PC-9 (cell line): ENCODE measurements around the gene MBD4. TPM values are rescaled to one million over a fixed set of nuclear protein-coding genes. Genes with fewer than 3 reads are reported as not detected.

Experiments used
- BruUV-seq: library from RNA; stranded (reverse); fragments of 400-500 nt; replicated peaks from 2 replicates; lab custom pipeline; 2021; lab: Mats Ljungman, UMichigan
- CTCF ChIA-PET: fragments of 300-600 bp; sonication (Branson Sonifier 250); formaldehyde crosslinking; loops from one replicate; lab custom pipeline; 2022; ENCODE audit warnings: antibody characterized with exemption; lab: Charles Lee
- POLR2A ChIA-PET: fragments of 300-600 bp; sonication (Branson Sonifier 250); formaldehyde crosslinking; loops from one replicate; lab custom pipeline; 2022; ENCODE audit warnings: antibody characterized with exemption; ENCODE audit not compliant: unreplicated experiment; lab: Charles Lee
- DNase-seq, 2 experiments: peaks; one replicate each; pipeline versions ENCODE4 v3.0.0 to v3.0.0-alpha.2; 2015 to 2022; ENCODE audit warnings: mixed read lengths in 1 of 2
- H2AFZ ChIP-seq: fragments of 200-600 bp; sonication (generic); 2 replicates; pipeline ENCODE4 v1.8.1; 2017; ENCODE audit warnings: antibody characterized with exemption
- H3F3A ChIP-seq: fragments of 200-600 bp; sonication (generic); 2 replicates; pipeline ENCODE4 v1.8.1; 2017; ENCODE audit warnings: antibody characterized with exemption, mild to moderate bottlenecking, low read depth; ENCODE audit not compliant: insufficient read depth
- H3K27ac ChIP-seq: fragments of 200-600 bp; sonication (generic); 2 replicates; pipeline ENCODE4 v1.6.1; 2016; ENCODE audit warnings: mixed run types
- H3K27me3 ChIP-seq: fragments of 200-600 bp; sonication (generic); 2 replicates; pipeline ENCODE4 v1.6.1; 2016; ENCODE audit warnings: low read depth, mixed run types; ENCODE audit not compliant: insufficient read depth
- H3K36me3 ChIP-seq: fragments of 200-600 bp; sonication (generic); 2 replicates; pipeline ENCODE4 v1.6.1; 2016; ENCODE audit warnings: low read depth, mixed run types
- H3K4me1 ChIP-seq: fragments of 200-600 bp; sonication (generic); replicated peaks from 2 replicates; pipeline ENCODE4 v1.6.1; 2016; ENCODE audit warnings: mixed run types; ENCODE audit not compliant: insufficient read depth
- H3K4me2 ChIP-seq: fragments of 200-600 bp; sonication (generic); 2 replicates; pipeline ENCODE4 v1.6.1; 2017; ENCODE audit warnings: mixed run types
- H3K4me3 ChIP-seq: fragments of 200-600 bp; sonication (generic); 2 replicates; pipeline ENCODE4 v1.6.1; 2016; ENCODE audit warnings: mixed run types
- H3K79me2 ChIP-seq: fragments of 200-600 bp; sonication (generic); 2 replicates; pipeline ENCODE4 v1.6.1; 2017; ENCODE audit warnings: low read depth, mixed run types
- H3K9me2 ChIP-seq: fragments of 200-600 bp; sonication (generic); 2 replicates; pipeline ENCODE4 v1.8.1; 2017; ENCODE audit warnings: mild to moderate bottlenecking; ENCODE audit not compliant: insufficient read depth
- H3K9me3 ChIP-seq: fragments of 200-600 bp; sonication (generic); 2 replicates; pipeline ENCODE4 v1.8.1; 2016; ENCODE audit warnings: low read depth; ENCODE audit not compliant: insufficient read depth
- H4K20me1 ChIP-seq: fragments of 200-600 bp; sonication (generic); 2 replicates; pipeline ENCODE4 v1.8.1; 2017; ENCODE audit not compliant: insufficient read depth
- CTCF ChIP-seq: fragments of 200-600 bp; sonication (generic); conservative IDR thresholded peaks from 2 replicates; pipeline ENCODE4 v1.6.1; 2017; ENCODE audit warnings: mixed run types, antibody characterized with exemption, mild to moderate bottlenecking, moderate library complexity
- EZH2 ChIP-seq: fragments of 200-600 bp; sonication (generic); IDR thresholded peaks from 2 replicates; pipeline ENCODE4 v1.8.0; 2017; ENCODE audit warnings: antibody characterized with exemption, low read depth
- intact Hi-C: fragments of 100-400 bp; cut with micrococcal nuclease; formaldehyde crosslinking; loops from one replicate; pipeline ENCODE4 v1.10.0; 2022; ENCODE audit not compliant: unreplicated experiment
- total RNA-seq: library from RNA; stranded (reverse); gene quantifications from 2 replicates; pipeline ENCODE4 v1.2.3, GENCODE V29; 2021

The MBD4 gene
- total RNA-seq, 1 experiment from 2014 or later, result 48.6 TPM

DNA sequence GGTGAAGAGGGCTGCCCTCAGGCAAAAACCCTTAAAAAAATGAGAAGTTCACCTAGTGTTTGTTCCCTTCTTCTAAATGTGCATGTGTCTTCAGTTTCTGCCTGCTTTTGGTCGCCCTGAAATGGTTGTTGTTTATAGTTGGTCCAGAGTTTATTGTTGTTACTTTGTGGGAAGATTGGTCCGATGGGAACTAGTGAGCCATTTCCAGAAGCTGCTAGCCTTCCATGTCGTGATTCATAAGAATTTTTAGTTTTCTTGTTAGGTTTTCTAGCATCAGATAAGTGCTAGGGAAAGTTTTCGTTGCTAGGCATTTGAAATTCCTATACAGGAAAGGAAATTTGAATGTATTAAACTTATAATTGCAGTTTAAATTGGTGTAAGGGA, 34.0 kb upstream of the MBD4 start:
- BruUV-seq, result no TSS peak
- POLR2A ChIA-PET, result interaction anchor here (0.6 kb wide), 1 partner anchor 273 kb away, joined by 7 read pairs; no protein-coding TSS in a partner anchor

DNA sequence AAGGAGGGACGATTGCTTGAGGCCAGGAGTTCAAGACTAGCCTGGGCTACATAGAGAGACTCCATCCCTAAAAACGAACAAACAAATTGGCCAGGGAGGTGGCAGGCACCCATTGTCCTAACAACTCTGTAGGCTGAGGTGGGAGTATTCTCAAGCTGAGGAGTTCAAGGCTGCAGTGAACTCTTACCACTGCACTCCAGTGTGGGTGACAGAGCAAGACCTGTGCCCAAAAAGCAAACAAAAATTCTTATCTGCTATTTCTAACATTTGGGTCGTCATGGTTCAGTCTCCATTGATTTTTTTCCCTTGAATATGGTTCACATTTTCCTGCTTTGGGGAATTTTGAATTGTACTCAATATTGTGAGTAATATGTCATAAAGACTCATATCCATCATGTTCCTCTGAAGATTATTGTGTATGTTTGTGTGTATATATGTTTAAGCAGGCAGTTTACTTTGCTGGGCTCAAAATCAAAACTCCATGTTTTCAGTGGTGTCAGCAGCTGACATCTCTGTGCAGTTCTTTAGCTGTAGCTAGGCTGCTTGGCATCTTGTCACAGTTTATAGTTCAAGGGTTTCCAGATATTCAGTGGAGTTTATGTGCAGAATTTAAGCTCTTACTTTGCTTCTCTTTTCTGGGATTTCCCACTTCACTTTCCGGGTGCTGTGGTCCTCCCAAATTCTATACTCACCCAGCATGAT, 33.5 kb upstream of the MBD4 start:
- POLR2A ChIA-PET, result interaction anchor here (0.6 kb wide), 1 partner anchor 274 kb away, joined by 7 read pairs; no protein-coding TSS in a partner anchor
- H2AFZ ChIP-seq, result no peak overlapping the region
- no TSS peak for BruUV-seq
- H3K79me2 ChIP-seq, result no peaks in the 10 kb centered on the region
- no peak for DNase-seq
- H4K20me1 ChIP-seq, result no peaks in the 10 kb centered on the region
- no peaks in the 10 kb centered on the region for H3K9me3 ChIP-seq
- intact Hi-C loops, result no loop called here
- H3K4me1 ChIP-seq, result no peaks in the 10 kb centered on the region; the same call in 1 of the 2 replicates
- H3K27me3 ChIP-seq, result no peaks in the 10 kb centered on the region
- H3K9me2 ChIP-seq, result no peaks in the 10 kb centered on the region
- CTCF ChIA-PET, result no interaction called here
- 0 out of 2 replicates have a peak, but pooled peaks cover 6% of the 10 kb centered on the region for H3F3A ChIP-seq
- H3K27ac ChIP-seq, result no peak overlapping the region
- H3K36me3 ChIP-seq, result no peaks in the 10 kb centered on the region
- H3K4me3 ChIP-seq, result no peak overlapping the region
- TF ChIP-seq CTCF, result no peak
- TF ChIP-seq EZH2, result no peak
- H3K4me2 ChIP-seq, result no peak overlapping the region

More for the DNA sequence above, 34.0 kb upstream of the MBD4 start:
- Histone ChIP-seq H2AFZ (no peak overlapping the region), H3K36me3 (no peaks in the 10 kb centered on the region), H3K9me2 (no peaks in the 10 kb centered on the region), H3K27me3 (no peaks in the 10 kb centered on the region), H3K4me2 (no peak overlapping the region), H3K4me3 (no peak overlapping the region), H3F3A (0 out of 2 replicates have a peak, but pooled peaks cover 5% of the 10 kb centered on the region), H3K9me3 (no peaks in the 10 kb centered on the region), H3K4me1 (no peaks in the 10 kb centered on the region; the same call in 1 of the 2 replicates), H4K20me1 (no peaks in the 10 kb centered on the region), H3K79me2 (no peaks in the 10 kb centered on the region), H3K27ac (no peak overlapping the region)
- no peak for DNase-seq
- CTCF ChIA-PET, result no interaction called here
- TF ChIP-seq EZH2 (no peak), CTCF (no peak)
- intact Hi-C loops, result no loop called here

DNA sequence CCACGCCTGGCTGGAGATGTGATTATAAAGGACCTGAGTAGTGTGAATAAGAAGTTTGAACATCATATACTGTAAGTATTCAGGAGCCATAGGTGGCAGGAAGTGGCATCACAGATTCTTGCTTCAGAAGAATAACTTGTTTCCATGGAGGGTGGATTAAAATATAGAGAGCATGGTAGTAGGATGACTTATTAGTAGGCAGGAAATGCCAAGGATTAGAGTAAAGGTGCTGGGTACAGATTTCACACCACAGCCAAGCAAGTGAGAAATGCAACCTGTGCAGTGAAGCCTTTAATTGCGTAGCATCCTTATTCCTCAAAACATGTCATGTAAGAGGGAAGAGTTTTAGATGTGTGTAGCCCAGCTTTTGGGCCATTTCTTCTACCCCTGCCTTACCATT, 31.1 kb upstream of the MBD4 start:
- H3F3A ChIP-seq, result 0 out of 2 replicates have a peak, but pooled peaks cover 6% of the 10 kb centered on the region
- BruUV-seq, result no TSS peak
- no peaks in the 10 kb centered on the region for H3K79me2 ChIP-seq

More for the DNA sequence above, 31.1 kb upstream of the MBD4 start:
- Histone ChIP-seq H3K27ac (no peak overlapping the region), H3K4me3 (no peak overlapping the region), H3K27me3 (no peaks in the 10 kb centered on the region), H3K9me2 (no peaks in the 10 kb centered on the region), H3K36me3 (0 out of 2 replicates have a peak, but pooled peaks cover 4% of the 10 kb centered on the region), H4K20me1 (no peaks in the 10 kb centered on the region), H3K4me2 (no peak overlapping the region), H3K4me1 (no peaks in the 10 kb centered on the region; the same call in 1 of the 2 replicates), H3K9me3 (no peaks in the 10 kb centered on the region), H2AFZ (no peak overlapping the region)
- peak in 1 of 2 experiments; percentile 34 for DNase-seq
- CTCF ChIA-PET, result no interaction called here
- no peak for TF ChIP-seq EZH2
- no peak for TF ChIP-seq CTCF
- intact Hi-C loops, result no loop called here
- POLR2A ChIA-PET, result no interaction called here
